COLO829 (cell line): ENCODE data around the gene PRPF6.

ENCODE experiments used
- DNase-seq: peaks from one replicate; pipeline ENCODE4 v3.0.0; 2012; ENCODE audit warnings: low spot score

PRPF6 gene

DNA sequence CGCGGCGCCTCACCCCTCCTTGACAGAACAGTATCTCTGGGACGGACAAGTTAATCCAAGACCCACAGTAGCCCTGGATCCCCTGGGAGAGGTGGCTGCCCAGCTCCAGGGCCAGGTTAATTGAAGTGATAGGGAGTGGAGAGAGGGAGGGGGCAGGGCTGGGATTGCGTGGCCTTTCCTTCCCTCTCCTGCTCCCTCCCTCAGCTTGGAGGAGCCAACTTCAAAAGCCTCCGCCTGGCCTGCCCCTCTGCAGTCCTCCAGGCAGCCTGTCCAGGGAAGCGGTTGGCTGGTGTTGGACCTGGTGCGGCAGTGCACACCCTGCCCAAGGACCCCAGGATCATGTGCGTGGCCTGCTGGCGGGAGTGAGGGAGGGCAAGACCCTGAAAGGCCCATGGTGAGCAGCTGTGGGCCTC is 55.0 kb downstream of the PRPF6 start, which contains the start of gene C20orf204:
TSS of gene C20orf204 (plus strand) at position 250 of the 413 bp plus-strand sequence. CDS start at position 392, 142 bp downstream.
- no peak for DNase-seq

DNA sequence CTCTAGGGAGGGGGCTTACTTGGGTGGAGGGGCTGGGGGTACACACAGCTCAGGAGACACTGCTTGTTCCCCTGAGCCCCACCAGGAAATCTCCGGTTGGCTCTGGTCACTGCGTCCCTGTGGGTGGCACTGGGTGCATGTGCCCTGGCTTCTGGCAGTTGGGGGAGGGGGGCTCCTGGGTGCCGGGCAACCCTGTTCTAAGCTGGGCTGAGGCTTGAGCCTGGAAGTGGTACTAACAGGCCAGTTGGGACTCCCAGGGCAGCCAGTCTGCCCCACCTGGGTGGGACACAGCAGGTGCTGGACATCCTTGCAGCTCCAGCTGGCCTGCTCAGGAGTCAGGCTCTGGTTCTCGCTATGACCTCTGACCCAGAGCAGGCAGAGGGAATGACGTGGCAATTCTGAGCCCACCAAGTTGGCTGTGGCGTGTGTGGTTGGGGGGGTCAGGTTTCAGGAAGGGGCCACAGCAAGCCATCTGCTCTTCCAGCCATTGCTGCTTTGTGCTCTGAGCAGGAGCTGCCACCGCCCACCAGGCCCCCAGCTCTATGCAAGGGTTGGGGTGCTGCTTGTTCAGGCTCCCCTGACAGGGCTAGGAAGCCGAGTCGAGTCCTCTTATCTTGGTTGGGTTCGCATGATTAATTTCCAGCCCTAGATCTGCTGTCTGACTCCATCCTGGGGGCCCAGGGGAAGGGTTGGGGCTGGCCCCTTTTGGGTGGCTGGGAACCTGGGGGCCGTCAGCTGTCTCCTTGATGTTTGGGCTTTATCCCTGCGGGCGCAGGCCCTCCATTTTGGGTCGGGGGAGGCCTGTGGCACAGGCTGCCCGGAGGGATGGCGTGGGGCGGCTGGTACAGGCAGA is 55.6 kb downstream of the PRPF6 start:
- DNase-seq: no peak

DNA sequence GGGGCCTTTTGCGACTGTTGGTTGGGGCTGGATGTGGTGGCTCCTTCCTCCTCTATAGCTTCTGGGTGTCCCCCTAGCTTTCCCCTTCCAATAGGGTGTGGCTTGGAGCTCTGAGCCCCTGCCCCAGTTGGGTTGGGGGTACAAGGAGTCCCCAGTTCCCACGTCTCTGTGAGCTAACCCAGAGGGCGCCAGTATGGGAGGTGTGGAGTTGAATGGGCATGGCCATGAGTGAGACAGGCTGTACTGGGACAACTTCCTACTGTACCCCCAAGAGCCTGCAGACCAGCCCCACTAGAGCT is 56.2 kb downstream of the PRPF6 start:
- no peak for DNase-seq

DNA sequence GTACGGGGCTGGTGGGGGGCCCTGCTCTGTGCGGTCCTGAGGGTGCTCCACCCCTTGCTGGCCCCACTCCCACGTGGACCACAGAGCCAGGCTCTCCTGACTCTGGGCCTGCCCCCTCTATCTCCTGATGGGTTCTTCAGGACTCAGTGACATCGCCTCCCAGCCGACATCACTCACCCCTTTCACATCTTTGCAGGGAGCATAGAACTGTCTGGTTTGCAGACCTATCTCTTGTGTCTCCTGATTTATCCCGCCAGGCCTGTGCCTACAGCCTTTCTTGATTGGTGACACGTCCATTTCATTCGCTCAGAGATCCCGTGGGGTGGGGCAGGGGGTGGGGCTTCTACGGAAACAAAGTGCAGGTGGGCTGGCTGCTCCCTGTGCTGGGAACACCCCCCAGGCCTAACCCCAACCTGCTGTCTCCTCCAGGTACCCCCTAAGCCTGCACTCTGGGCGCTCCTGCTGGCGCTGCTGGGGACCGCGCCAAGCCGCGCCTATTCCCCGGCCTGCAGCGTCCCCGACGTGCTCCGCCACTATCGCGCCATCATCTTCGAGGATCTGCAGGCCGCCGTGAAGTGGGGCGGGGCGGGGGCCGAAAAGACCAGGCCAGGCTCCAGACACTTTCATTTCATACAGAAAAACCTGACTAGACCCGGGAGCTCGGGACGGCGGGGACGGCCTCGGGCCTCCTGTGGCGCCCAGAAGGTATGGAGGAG is 56.7 kb downstream of the PRPF6 start:
- no peak for DNase-seq

DNA sequence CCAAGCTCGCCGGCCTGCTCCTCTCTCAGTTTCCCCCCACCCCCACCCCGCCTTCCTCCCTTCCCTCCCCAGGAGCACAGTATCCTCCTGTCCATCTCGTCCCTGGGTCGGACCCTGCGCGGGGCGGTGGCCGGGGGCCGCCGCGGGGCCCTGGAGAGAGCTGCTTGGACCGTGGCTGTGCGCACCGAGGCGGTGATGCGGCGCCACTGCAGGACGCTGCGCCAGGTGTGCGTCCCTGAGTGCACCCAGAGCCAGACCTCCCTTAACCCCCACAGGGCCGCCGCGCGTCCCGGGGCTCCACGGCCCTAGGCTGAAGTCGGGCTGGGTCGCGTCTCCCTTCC is 57.3 kb downstream of the PRPF6 start:
- no peak for DNase-seq

DNA sequence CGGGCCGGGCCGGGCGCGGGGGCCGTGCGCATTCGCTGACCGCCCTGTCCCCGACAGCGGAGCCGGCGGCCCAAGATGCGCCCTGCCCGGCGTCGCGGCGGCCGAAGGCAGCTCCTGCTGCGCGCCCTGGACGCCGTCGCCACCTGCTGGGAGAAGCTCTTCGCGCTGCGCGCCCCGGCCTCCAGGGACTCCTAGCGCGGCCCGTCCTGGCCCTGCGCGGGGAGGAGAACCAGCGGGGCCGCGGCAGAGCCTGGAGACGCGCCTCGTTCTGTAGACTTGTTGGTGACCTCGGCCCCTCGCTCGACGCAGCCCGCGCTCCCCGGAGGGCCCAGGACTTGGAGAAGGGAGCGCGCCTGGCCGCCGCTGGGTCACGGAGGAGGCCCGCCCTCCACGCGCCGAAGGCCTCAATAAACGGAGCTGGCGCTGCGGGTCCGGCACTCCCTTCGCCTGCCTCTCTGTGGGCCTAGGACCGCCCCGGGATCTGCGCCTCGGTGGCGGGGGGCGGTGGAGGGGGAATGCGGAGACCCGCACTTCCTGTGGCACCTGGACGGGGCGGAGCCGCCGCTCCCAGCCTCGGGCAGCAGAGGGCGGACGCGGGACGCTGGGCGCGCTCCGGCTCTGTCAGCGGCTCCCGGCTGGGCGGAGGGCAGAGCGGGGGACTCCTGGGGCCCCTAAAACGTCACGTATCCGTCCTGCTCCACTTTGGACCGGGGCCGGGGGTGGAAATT is 57.8 kb downstream of the PRPF6 start:
- peak; percentile 62 for DNase-seq

DNA sequence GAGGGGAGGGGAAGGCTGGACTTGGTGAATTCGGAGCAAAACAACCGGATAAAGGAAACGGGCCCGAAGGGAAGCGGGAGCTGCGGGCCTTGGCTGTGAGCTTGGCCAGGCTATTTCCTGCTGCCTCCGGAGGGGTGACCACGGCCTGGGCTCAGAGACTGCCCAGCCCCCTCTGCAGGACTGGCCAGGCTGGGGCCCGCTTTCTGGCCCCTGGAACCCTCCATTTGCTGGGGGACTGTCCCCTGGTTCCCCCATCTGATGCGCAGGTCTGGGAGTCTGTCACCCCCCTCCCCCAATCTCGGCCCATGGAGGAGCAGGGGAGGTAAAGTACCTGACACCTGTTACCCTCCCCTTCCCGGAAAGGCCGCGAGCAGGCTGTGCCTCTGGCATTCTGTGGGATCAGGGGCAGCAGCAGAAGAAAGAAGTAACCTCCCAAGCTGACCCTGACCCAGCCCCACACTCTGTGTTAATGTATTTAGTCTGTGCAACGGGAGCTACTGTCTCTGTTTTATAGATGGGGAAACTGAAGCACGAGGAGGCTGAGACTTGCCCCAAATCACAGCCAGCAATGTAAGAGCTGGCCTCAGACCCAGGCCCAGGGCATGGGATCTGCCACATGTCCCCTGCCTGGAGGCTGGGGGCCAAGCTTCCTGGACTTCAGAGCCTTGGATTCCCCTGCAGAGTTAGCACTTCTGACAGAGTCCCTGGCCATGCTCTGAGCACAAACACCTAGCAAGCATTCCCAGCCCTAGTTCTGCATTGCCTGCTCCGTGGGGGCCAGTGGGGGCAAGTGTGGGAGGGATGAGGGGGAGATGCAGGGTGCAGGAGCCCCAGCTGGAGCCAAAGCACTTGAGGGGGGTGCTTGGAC is 58.6 kb downstream of the PRPF6 start:
- DNase-seq: no peak

DNA sequence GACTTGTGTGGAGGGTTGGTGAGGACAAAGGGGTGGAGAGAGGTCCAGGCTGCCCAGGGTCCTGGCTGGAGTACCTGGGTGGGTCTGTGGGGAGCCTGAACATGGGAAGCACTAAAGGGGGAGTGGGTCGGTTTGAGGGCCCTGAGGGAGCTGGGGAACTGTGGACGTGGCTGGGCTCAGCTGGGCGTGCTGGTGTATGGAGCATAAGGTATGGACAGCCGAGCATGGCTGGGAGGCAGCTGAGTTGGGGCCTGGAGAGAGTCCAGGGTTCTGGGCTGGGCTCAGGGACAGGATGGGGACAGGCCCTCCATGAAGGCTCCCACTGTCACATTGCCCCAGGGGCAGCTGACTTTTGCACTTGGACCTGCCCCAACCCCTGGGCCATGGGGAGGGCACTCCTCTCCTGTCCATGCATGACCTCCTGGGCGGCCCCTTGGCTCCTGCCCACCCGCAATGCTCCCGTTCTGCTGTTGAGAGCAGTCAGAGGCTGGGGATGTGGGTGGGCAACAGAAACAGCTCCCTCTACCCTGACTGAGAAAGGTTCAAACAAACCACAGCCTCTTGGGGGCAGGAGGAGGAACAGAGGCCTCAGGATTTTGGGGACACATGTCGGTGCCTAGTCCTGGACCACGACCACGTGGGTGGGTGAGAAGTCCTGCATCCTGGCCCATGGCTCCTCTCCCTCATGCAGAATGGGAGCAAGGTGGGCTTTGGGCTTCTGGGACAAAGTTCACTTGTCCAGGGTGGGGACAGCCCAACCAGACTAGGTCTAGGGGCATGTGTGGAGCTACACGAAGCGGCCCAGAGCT is 59.5 kb downstream of the PRPF6 start:
- DNase-seq: no peak

DNA sequence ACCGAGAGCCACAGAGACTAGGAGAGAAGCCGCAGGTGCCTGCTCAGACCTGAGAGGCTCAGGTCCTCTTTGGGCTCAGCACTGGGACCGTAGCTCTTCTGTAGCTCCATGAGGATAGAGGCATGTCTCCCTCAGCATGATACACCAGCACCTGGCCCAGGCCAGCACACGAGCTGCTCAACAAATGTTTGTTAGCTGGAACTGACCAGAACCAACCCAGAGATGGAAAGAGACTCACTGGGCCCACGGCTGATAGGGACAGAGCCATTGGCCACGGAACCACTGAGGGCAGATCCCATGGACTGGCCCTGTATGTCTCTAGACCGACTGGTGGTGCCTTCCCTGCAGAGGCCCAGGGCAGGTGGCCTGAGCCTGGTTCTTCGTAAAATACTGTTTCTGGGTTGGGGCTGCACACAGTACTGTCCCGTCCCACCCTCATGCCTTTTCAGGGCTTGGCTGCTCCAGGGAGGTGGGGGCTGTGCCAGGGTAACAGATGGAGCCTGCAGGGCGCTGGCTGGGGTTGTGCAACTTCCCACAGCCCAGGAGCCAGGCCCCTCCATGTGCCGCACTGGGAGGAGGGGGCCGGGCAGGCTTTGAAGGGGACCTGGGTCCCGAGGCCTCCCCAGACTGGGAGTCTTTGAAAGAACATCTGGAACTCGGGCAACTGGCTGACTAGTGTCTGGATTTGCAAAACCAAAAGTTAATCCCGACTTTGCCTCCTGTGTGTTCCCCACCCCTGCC is 60.3 kb downstream of the PRPF6 start:
- no peak for DNase-seq

DNA sequence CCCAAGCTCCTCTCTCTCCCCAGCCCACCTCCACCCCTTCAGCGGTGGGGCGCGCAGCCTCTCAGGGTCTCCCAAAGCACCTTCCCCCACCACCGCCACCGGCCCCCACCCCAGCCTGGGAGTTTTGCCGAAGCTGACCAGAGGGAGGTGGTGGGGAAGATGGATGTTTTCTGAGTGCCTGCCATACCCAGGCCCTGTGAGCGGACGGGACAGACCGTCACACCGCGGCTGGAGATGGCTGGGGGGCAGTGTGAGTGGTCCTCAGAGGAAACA is 60.8 kb downstream of the PRPF6 start:
- no peak for DNase-seq

DNA sequence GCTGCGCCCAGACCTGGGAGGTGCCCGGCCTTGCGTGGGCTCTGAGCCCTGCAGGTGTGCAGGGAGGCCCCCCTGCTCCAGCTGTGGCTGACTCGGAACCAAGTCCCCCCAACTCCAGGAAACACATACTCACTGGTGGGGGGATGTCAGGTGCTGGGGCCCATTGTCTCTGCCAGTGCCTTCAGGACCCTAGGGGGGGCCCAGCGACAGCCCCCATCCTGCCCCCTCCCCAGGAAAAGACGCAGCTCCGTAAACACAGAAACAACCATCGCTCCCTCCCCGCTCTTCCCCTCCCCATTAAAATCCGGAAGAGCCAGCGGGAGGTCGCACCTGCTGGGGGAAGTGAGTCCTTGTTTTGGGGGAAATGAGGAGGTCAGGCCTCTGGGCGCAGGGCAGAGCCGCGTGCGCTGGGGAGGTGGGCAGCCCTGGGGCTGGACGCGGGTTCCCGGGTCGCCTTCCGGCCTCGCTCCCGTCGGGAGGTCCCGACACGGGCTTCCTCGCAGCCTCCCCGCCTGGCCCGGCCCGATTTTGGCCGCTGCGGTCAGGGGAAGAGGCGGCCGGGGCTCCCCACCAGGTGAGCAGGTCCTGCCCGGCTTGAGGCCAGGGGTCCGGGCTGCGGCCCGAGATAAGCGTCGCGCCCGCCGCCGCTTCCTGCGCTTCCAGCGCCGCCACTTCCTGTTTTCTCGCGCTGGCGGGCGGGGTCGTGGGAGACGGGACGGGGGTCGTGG is 61.3 kb downstream of the PRPF6 start:
- DNase-seq: no peak

DNA sequence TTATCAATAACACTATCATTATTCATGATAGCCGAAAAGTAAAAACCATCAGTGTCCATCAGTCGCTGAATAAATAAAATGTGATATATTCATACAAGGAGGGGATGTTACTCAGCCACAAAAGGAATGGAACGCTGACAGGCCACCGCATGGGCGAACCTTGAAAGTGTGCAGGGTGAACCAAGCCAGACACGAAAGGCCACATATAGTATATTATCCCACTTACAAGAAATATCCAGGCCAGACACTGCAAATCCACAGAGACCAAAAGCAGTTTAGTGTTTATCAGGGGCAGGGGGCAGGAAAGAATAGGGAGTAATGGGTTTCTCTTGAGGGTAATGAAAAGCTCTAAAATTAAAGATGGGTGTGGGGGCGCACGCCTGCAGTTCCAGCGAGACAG is 62.8 kb downstream of the PRPF6 start:
- DNase-seq: no peak

DNA sequence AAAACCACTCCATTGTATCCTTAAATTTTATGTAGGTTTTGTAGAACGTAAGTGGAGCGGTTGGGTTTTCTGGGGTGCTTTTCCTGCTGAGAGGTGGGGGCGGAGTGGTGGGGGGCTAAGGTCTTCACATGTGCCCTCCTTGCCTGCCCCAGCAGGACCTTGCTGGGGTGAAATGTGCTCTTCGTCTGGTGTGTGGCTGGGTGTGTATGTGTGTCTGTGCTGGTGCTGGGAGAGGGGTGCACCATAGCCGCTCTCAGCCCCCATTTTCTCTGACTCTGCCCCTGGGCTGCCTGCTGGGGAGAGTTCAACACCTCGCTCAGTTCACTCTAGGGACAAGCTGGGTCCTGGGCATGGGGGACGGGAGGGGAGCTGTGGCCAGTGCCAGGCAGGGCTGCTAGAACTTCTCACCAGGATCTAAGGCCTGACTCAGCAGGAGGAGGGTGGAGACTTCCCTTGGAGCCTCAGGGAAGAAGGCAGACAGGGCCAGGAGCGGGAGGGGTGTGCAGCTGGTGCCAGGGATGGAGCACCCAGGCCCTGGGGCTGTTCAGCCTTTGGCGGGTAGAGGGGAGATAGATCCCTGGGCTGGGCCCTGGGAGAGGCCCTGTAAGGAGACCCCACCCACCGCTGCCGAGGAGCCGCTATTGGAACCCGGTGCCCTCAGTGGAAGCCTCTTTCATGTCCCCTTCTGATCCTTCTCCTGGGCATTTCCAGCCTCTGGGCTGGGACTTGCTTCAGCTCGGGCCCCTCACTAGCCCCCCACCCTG is 63.7 kb downstream of the PRPF6 start:
- peak; percentile 57 for DNase-seq

DNA sequence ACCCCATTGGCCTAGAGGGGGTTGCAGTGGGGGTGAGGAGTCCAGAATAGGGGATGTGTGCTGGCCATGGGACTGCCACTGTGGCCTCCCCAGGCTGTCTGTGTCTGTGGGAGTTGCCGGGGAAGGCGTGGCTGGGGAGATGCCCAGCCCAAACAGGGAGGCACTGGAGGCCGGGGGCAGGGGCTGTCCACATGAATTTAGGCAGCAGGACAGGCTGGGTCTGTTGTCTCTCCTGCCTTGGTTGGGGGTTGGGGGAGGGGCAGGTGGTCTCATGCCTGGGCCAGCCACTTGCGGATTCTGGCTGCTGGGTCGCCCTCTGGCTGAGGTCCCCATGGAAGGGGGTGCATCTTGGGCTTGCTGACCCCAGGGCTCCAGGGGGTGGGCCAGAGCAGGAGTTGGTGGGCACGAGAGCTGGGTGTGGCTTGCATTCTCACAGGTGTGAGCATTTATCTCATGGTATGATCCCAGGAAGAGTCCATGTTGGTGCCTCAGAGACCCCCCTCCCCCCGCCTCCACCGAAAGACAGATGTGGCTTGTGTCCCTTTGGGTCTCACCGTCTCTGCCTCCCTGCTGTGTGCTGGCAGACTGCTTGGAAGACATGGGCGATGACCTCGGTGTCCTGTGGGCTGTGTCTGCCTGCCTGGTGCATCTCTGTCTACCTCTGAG is 64.5 kb downstream of the PRPF6 start:
- no peak for DNase-seq

DNA sequence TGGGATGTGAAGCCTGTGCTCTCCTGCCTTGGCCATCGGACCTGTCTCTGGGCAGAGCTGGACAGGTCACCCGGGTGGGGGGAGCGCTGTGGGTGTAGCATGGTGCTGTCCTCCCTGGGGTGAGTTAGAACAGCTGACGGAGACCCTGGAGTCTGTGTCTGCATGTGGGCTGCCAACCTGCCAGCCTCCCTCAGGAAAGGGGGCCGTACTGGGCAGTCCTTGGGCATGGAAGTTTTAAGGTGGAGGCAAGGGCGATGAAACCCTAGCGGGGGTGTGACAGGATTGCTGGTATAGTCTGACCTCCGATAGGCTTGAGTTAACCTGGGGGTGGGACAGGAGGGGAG is 66.1 kb downstream of the PRPF6 start:
- no peak for DNase-seq

DNA sequence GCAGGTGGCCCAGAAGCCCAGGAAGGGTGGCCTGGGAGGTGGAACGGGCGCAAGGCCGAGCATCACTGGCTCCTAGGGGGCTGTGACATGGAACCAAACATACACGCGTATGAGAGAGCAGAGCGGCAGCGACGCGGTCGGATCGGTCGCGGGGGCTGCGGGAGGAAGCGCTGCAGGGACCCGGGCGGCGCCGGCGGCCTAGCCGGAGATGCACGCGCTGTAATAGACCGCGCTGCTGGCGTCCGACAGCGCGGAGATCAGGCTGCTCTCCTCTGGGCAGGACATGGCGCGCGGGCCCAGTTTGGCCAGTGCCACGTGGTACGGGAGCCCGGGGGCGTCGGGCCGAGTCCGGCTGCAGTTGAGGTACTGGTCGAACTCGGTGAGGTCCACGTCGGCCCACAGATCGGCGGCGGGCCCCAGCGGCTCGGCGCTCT is 67.1 kb downstream of the PRPF6 start:
- DNase-seq: no peak

DNA sequence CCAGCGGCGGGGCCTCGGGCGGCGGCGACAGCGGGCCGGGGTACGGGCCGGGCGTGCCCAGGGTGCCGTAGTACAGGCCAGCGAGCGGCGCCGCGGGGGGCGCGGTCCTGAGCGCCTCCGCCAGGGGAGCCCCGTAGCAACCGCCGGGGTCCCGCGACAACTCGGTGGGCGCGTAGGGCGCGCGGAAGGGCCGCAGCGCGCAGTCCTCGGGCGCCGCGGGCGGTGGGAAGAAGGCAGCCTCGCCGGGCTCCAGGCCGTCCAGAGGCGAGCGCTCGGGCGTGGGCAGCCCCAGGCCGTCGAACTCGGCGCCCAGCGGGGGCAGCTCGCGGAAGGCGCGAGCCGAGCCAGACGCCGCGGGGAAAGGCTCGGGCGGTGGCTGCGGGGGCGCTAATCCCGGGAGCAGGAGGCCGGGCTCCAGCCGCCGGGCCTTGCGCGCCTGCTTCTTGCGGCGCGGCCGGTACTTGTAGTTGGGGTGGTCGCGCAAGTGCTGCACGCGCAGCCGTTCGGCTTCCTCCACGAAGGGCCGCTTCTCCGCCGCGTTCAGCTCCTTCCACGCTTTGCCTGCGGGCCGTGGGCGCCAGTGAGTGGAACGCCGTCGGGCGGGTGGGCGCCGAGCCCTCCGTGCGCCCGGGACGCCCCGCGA is 67.6 kb downstream of the PRPF6 start:
- DNase-seq: no peak
